NB4 (cell line): ENCODE data around the gene RASGEF1C.

Experiments
- DNase-seq: peaks from one replicate; pipeline ENCODE4 v3.0.0; 2010; ENCODE audit warnings: low read depth
- H3K4me3 ChIP-seq: one replicate; pipeline ENCODE4 v1.5.1; 2011; ENCODE audit warnings: mild to moderate bottlenecking, low read depth, low read length, moderate library complexity
- MYC ChIP-seq: IDR thresholded peaks from 2 replicates; pipeline ENCODE4 v1.6.1; 2011; ENCODE audit warnings: low read depth, low read length
- POLR2A ChIP-seq: IDR thresholded peaks from 2 replicates; pipeline ENCODE4 v1.6.1; 2011; ENCODE audit warnings: mild to moderate bottlenecking; ENCODE audit not compliant: insufficient read length; ENCODE audit errors: extremely low read depth
- TF ChIP-seq, protein P1 (sequence below): IDR thresholded peaks from 2 replicates; pipeline ENCODE4 v1.6.1; 2011; ENCODE audit warnings: low read depth, low read length
- TF ChIP-seq, protein P2 (sequence below): IDR thresholded peaks from one replicate; pipeline ENCODE4 v1.5.1; 2012; ENCODE audit warnings: low read depth, low read length

The RASGEF1C gene

GRCh38 chr5:180086816-180087399 lies 122.1 kb downstream of the RASGEF1C start:
- H3K4me3 ChIP-seq: no peak overlapping the region
- no peak for DNase-seq
- TF ChIP-seq, protein P1, sequence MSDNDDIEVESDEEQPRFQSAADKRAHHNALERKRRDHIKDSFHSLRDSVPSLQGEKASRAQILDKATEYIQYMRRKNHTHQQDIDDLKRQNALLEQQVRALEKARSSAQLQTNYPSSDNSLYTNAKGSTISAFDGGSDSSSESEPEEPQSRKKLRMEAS: no peak
- TF ChIP-seq POLR2A: no peak
- TF ChIP-seq, protein P2, sequence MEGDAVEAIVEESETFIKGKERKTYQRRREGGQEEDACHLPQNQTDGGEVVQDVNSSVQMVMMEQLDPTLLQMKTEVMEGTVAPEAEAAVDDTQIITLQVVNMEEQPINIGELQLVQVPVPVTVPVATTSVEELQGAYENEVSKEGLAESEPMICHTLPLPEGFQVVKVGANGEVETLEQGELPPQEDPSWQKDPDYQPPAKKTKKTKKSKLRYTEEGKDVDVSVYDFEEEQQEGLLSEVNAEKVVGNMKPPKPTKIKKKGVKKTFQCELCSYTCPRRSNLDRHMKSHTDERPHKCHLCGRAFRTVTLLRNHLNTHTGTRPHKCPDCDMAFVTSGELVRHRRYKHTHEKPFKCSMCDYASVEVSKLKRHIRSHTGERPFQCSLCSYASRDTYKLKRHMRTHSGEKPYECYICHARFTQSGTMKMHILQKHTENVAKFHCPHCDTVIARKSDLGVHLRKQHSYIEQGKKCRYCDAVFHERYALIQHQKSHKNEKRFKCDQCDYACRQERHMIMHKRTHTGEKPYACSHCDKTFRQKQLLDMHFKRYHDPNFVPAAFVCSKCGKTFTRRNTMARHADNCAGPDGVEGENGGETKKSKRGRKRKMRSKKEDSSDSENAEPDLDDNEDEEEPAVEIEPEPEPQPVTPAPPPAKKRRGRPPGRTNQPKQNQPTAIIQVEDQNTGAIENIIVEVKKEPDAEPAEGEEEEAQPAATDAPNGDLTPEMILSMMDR: no peak
- no peak for TF ChIP-seq MYC

GRCh38 chr5:180085837-180086236 lies 123.2 kb downstream of the RASGEF1C start:
- TF ChIP-seq, protein P1: no peak
- no peak for TF ChIP-seq POLR2A
- no peak for TF ChIP-seq MYC
- TF ChIP-seq, protein P2: no peak
- H3K4me3 ChIP-seq: no peak overlapping the region
- DNase-seq: no peak

DNA sequence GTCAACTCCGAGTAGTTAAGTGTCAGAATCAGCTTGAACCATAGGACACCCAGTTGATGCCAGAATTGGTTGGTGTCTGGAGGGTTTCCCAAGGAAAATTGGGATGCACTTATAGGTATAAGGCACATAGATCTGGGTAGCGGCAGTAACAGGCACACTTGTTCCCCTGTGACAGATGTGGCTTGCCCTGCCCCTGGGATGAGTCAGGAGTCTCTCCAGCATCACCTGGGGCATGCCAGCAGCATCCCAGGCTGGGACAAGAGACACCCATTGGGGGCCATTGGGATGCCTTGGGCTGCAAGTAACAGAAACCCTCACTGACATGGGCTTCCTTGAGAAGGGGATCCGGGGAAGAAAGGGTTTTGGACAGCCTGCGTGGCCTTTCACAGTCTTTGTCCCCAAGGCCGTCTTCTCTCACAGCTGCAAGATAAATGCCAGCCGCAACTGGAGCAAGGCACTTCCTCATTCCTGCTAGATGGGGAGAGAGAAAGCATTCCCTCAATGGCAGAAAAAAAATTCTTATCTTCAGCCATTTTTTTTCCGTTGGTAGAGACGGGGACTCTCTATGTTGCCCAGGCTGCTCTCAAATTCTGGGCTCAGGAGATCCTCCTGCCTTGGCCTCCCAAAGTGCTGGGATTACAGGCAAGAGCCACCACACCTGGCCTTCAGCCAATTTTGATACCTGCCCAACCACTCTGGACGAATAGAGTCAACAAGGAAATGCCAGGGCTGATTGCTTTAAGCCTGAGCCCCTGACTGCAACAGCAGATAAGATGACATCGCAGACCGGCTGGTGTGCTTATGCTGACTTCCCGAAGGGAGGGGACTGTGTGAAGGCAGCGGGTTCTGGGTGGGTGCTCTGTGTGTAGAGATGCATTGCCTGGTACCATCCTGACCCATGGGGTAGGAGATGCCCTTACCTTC lies 124.1 kb downstream of the RASGEF1C start:
- peak; percentile 73 for DNase-seq
- TF ChIP-seq MYC: no peak
- TF ChIP-seq, protein P2: no peak
- TF ChIP-seq, protein P1: no peak
- TF ChIP-seq POLR2A: no peak
- H3K4me3 ChIP-seq: no peak overlapping the region

- TF ChIP-seq MYC: no peak
- TF ChIP-seq POLR2A: no peak
- TF ChIP-seq, protein P2: no peak
- TF ChIP-seq, protein P1: no peak
- H3K4me3 ChIP-seq: no peak overlapping the region
- DNase-seq: no peak
Observed at GRCh38 chr5:180083529-180084060, 125.4 kb downstream of the RASGEF1C start.

DNA sequence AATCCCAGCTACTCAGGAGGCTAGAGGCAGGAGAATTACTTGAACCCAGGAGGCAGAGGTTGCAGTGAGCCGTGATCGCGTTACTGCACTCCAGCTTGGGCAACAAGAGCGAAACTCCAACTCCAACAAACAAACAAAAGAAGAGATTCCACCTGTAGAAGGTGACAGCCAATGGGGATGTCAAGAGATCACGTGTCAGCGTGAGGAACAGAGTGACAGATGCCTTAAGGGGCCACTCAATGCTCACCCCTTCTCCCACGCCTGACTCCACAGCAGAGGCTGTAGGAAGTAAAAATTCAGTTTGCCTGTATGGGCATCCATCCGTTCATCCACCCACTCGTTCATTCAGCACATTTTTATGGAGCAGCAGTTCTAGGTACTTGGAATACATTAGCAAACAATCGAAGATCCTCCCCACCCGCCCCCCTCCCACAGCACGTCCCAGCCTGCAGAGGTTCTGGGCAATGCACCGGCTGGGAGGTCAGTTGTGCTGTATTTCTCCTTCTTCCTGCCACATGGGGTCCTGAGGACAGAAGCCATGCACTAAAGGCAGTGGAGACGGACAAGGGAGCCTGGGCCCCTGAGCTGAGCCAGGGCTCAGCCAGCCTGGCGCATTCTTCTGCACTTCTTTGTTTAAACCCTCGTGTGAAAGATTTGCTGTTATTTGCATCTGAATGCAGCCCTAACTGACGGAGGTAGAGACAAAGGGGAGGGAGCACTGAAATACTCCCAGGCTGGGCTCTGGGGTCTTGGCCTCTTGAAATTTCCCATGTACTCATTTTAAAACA lies 126.2 kb downstream of the RASGEF1C start:
- no peak overlapping the region for H3K4me3 ChIP-seq
- DNase-seq: no peak
- TF ChIP-seq POLR2A: no peak

DNA sequence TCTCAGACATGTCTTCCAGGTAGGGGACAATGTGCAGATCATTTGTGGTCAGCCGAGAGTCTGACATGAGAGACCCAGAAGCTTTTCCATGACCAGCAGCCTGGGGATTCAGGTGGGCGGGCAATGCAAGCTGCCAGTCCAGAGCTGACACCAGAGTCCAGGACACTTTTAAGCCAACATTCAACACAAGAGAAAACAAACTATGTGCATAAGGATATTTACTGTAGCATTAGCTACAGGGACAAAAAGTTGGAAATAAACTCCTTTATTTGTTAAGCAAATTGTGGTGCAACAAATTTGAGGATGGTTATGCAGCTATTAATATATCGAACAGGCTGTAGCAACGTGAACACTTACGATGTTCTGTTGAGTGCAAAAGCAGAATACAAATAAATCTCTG lies 127.5 kb downstream of the RASGEF1C start:
- no peak for DNase-seq
- TF ChIP-seq, protein P2: no peak
- no peak for TF ChIP-seq MYC
- no peak for TF ChIP-seq POLR2A
- TF ChIP-seq, protein P1: no peak
- H3K4me3 ChIP-seq: no peak overlapping the region
